Ovary (tissue), 3 donors: ENCODE measurements around the gene DYNAP.

Experiments
- CTCF ChIP-seq, 3 donors: fragments of 450-650 bp in 2 of 3; fragments of 200-600 bp in 1 of 3; IDR thresholded peaks; one replicate each; pipeline versions ENCODE4 v1.5.1 to v1.8.0; 2016 to 2022; ENCODE audit warnings: antibody characterized with exemption in 3 of 3, mild to moderate bottlenecking in 1 of 3
- POLR2A ChIP-seq: fragments of 450-650 bp; IDR thresholded peaks from one replicate; pipeline ENCODE4 v1.6.1; 2017; ENCODE audit warnings: antibody characterized with exemption, mild to moderate bottlenecking, moderate library complexity
- donor health status: DM: no; HTN: no; CAD: no.

DNA sequence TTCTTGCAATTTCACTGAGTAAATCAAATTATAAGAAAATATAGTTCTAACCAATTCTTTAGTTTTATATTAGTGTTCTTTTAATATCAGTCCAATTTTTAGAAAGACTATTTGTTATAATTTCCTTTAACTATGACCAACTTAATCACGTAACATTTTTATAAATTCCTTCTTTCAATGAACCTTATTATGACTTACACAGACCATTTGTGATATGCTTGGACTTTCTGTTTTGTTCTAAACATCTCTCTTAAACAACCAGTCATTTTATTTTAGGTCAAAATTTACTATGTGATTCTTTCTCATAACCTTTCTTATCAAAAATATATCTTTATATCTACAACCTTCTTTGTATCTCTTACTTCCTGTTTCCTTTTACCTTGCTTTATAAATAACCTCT, 39.5 kb upstream of the DYNAP start:
- TF ChIP-seq POLR2A: no peak
- TF ChIP-seq CTCF (IDR thresholded peaks at IDR 0.05): no peak
